Aorta (tissue), 5 donors: ENCODE measurements around the gene CRTC1. TPM values are rescaled to one million over a fixed set of nuclear protein-coding genes. Genes with fewer than 3 reads are reported as not detected.

Experiments
- ATAC-seq: fragments of 200-7000 bp; cut with Tn5 transposase; one replicate; pipeline ENCODE4 v1.9.1; 2022; ENCODE audit warnings: moderate library complexity; ENCODE audit not compliant: low FRiP score
- DNase-seq, 2 donors: peaks; one replicate each; pipeline ENCODE4 v3.0.0-alpha.2; 2020
- H3K27ac ChIP-seq, 2 donors: one replicate each; pipeline ENCODE4 v1.5.1; 2013; ENCODE audit warnings: low read length in 2 of 2, mild to moderate bottlenecking in 2 of 2, moderate library complexity in 2 of 2, control low read depth in 1 of 2, inconsistent platforms in 1 of 2, low read depth in 1 of 2
- H3K27me3 ChIP-seq, 2 donors: one replicate each; pipeline ENCODE4 v1.6.1; 2013; ENCODE audit warnings: control low read depth in 1 of 2, low read length in 1 of 2, mild to moderate bottlenecking in 1 of 2, moderate library complexity in 1 of 2; ENCODE audit not compliant: insufficient read depth in 2 of 2, control insufficient read depth in 1 of 2
- H3K36me3 ChIP-seq, 2 donors: one replicate each; pipeline ENCODE4 v1.6.1; 2013; ENCODE audit warnings: control low read depth in 1 of 2, low read length in 1 of 2, mild to moderate bottlenecking in 1 of 2; ENCODE audit not compliant: insufficient read depth in 2 of 2, control insufficient read depth in 1 of 2
- H3K4me1 ChIP-seq, 2 donors: one replicate each; pipeline ENCODE4 v1.6.1; 2013; ENCODE audit warnings: low read length in 2 of 2, control low read depth in 1 of 2, mild to moderate bottlenecking in 1 of 2, moderate library complexity in 1 of 2; ENCODE audit not compliant: insufficient read depth in 2 of 2, control insufficient read depth in 1 of 2
- H3K4me3 ChIP-seq, 2 donors: one replicate each; pipeline ENCODE4 v1.5.1; 2013; ENCODE audit warnings: low read length in 2 of 2, control low read depth in 1 of 2, mild to moderate bottlenecking in 1 of 2
- H3K9me3 ChIP-seq: one replicate; pipeline ENCODE4 v1.6.1; 2013; ENCODE audit warnings: mild to moderate bottlenecking, low read length; ENCODE audit not compliant: control insufficient read depth
- WGBS, 2 donors: extraction: QIAGEN DNeasy Blood & Tissue Kit; methylation state at CpG; one replicate each; pipeline ENCODE4 v1.1.7; 2013; 5-methylcytosine and 5-hydroxymethylcytosine counted together
- intact Hi-C, 2 donors: fragments of 100-400 bp; cut with DNase I; formaldehyde crosslinking; loops; one replicate each; pipeline versions ENCODE4 v1.14.2 to v1.15.0; 2022
- polyA plus RNA-seq, 2 donors: library from polyadenylated mRNA; stranded (reverse); fragments of 200-250 nt; gene quantifications; one replicate each; pipeline ENCODE4 v1.2.3, GENCODE V29; 2013
- total RNA-seq, 2 donors: library from RNA; stranded (reverse); fragmentation: NEBNext Ultra II Directional; extraction: Animal tissue kit (Norgen Biotek cat#: 25700); gene quantifications; one replicate each; pipeline ENCODE4 v1.2.1, GENCODE V29; 2021
- donor health status: healthy with polysubstance abuse.
- donor health status: Bipolar disorder and iron deficiency.
- donor health status: DM: no; HTN: no; CAD: no.
- donor health status: DM: no; HTN: no; CAD: no.
- donor health status: DM: yes; HTN: yes; CAD: no.

Gene CRTC1
- total and polyA plus RNA-seq, 4 donors: 3.6 to 16.5 (median 10.7) TPM

DNA sequence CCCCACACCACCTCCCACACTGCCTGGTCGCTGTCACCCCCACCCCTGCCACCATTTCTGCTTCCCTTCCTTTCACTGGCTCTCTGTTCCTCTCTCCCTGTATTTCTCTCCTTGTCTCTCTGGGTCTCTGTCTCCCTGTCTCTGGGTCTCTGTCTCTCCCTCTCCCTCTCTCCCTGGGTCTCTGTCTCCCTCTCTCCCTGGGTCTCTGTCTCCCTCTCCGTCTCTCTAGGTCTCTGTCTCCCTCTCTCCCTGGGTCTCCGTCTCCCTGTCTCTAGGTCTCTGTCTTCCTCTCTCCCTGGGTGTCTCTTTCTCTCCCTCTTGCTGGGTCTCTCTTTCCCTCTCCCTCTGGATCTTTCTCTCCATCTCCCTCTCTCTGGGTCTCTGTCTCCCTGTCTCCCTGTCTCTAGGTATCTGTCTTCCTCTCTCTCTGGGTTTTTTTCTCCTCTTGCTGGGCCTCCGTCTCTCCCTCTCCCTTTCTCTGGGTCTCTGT is 25.1 kb upstream of the CRTC1 start:
- intact Hi-C loops: no loop called here
- peak overlapping the region in 1 of 2 donors; percentile 11 for H3K27ac ChIP-seq
- no peaks in the 10 kb centered on the region for H3K9me3 ChIP-seq
- ATAC-seq (no peak), DNase-seq (no peak)
- no peaks in the 10 kb centered on the region for H3K36me3 ChIP-seq
- H3K4me1 ChIP-seq: no peaks in the 10 kb centered on the region
- 84 to 87% methylated on average over 4 of the region's 4 CpGs for WGBS, 2 donors
- H3K4me3 ChIP-seq: no peak overlapping the region
- no peaks in the 10 kb centered on the region for H3K27me3 ChIP-seq

DNA sequence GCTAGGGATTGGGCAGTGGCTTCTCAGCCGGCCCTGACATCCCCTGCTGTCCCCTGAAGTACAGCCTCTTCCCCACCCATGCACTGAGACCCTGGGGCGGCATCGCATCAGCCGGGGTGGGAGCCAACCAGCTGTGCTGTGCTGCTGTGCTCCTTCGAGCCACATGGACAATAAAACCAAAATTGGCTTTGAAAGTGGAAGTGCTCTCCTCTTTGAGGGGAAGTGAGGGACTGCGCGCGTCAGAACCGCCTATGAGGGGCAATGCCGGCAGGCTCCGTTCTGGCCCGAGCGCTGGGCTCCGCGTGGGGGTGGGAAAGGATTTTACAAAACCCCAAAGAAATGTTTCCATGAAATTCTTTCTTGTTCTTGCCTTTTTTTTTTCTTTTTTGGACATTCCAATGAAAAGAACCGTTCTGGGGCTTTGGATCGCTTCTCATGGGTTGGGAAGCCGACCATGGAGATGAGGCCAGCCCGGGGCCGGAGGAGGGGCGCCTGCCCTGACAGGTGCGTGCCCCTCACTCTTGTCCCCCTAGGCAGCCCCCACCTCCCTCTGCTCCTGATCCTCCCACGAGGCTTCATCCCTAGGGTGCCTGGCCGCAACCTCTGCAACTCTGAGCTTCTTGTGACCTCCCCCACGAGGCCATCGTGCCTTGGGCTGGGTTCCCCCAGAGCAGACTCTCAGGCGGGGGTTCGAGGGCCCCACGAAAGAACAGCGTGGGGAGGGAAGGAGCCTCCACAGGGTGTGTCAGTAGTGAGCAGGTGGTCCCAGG is 24.0 kb upstream of the CRTC1 start:
- ATAC-seq (peak; percentile 53), DNase-seq (peak; percentile 79 to 86)
- peak overlapping the region; percentile 21 to 58 for H3K27ac ChIP-seq
- H3K4me3 ChIP-seq: no peak overlapping the region
- H3K4me1 ChIP-seq: no peaks in the 10 kb centered on the region
- no peaks in the 10 kb centered on the region for H3K9me3 ChIP-seq
- no peaks in the 10 kb centered on the region for H3K27me3 ChIP-seq
- intact Hi-C loops: no loop called here
- 35 to 41% methylated on average over 30 of the region's 30 CpGs for WGBS, 2 donors
- no peaks in the 10 kb centered on the region for H3K36me3 ChIP-seq

DNA sequence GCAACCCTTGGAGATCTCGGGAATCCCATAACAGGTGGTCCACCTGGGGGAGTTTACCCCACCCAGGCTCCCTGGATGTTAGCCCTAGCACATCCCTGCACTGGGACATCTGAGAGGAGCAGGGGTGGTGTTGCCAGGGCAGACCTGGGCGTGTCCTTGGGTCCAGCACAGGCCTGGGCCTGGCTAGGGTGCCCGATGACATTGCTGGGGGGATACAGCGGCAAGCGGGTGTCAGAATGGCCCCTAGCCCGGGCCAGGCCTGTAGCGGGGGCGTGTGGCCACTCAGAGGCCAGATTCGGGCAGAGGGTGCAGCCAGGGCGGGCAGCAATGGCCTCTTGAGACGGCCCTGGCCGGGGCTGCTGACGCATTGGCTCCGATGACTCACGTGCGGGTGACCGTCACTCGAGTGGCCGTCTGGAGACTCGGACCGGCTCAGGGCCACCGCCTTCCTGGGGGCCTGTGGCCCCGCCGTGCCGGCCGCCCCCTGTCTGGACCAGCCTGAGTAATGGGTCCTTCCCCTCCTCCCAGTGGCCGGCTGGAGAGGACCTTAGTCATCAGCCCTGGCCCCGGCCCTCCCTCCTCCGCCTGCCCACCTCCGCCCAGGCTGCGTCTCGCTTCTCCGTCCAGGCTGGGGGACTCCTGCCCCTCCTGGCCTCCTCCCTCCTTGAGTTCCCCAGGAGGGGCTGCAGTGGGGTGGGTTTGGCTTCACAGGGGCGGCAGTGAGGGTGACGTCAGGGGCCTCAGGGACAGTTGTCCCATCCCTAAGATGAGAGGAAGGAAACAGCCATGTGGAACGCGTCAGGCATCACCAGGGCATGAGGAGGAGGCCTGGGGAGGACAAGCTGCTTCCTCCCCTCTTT is 23.2 kb upstream of the CRTC1 start:
- no peaks in the 10 kb centered on the region for H3K9me3 ChIP-seq
- H3K27ac ChIP-seq: peak overlapping the region; percentile 55 to 58
- ATAC-seq (peak; percentile 80), DNase-seq (peak; percentile 93 to 96)
- intact Hi-C loops: no loop called here
- H3K4me3 ChIP-seq: no peak overlapping the region
- no peaks in the 10 kb centered on the region for H3K36me3 ChIP-seq
- H3K4me1 ChIP-seq: no peaks in the 10 kb centered on the region
- H3K27me3 ChIP-seq: no peaks in the 10 kb centered on the region
- WGBS, 2 donors: 38 to 62% methylated on average over 20 to 37 of the region's 37 CpGs

DNA sequence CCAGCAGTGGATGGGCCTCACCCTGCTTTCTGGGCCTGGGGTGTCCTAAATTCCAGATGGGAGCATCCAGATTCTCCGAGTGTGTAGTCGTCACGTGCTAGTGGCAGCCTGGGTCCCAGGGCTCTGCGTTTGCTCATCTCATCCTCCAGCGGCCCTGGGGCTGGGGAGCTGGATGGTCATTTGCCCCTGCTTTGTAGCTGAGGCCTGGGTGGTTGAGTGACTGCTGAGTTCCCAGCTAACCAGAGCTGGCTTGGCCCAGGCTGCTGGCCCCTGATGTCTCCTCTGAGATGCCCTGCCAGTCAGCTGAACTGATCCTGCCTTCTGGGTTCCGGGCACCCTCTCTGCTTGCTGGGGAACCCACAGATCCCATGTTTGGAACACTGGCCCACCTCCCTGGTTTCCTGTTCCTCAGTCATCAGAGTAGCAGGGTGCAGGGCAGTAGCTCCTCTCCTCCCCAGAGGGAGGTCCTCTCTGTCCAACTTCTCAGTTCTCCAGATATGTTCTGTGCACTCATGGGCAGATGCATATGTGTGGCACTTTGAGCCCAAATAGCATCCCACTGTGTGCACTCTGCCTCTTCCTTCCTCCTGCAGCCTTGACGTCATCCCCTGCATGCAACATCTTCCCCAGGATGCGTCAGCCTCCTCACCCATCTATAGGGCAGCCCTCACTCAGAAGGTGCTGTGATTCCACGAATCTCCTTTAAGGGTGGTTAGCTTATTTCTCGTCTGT is 22.4 kb upstream of the CRTC1 start:
- Histone ChIP-seq H3K27ac (peak overlapping the region in 1 of 2 donors; percentile 55), H3K27me3 (no peaks in the 10 kb centered on the region), H3K9me3 (no peaks in the 10 kb centered on the region), H3K4me3 (no peak overlapping the region), H3K36me3 (no peaks in the 10 kb centered on the region), H3K4me1 (no peaks in the 10 kb centered on the region)
- WGBS, 2 donors: 82 to 84% methylated on average over 10 of the region's 10 CpGs
- intact Hi-C loops: no loop called here
- ATAC-seq (no peak), DNase-seq (no peak)

DNA sequence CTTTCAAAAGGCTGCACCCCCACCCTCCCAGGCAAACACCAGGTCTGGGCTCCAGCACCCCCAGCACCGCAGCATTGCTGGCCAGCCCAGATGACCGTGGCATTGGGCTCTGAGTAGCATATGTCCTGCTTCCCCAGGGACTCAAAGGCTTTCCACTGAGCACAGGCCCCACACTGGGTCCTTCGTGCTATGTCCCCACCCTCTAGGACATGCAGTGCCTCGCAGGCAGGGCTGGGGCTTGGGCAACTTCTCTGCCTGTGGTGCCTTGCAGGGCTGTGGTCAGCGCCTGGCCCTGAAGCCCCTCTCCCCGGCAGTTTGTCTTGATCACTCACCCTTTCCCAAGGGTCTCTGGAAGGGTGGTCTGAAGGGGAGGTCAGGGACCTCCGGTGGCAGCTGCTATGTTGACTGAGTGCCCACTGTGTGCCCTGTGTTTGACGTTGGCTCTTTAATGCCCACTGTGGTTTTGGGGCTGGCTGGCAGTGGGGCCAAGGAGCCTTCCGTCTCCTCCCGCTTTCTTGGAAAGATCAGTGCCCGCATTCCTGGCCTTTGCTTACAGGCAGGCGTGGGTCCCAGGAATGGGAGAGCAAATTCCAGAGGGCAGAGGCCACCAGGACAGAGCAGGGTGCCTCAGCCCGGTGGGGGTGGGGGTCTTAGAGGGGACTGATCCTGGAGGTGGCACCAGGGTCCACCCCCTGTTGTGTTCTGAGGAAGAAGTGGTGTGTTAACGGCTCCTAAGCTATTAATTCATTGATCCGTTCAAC is 20.3 kb upstream of the CRTC1 start:
- ATAC-seq (no peak), DNase-seq (no peak)
- 18 to 31% methylated on average over 15 of the region's 15 CpGs for WGBS, 2 donors
- no peaks in the 10 kb centered on the region for H3K4me1 ChIP-seq
- peak overlapping the region in 1 of 2 donors; percentile 49 for H3K27ac ChIP-seq
- no peaks in the 10 kb centered on the region for H3K9me3 ChIP-seq
- intact Hi-C loops: no loop called here
- no peaks in the 10 kb centered on the region for H3K36me3 ChIP-seq
- no peak overlapping the region for H3K4me3 ChIP-seq
- no peaks in the 10 kb centered on the region for H3K27me3 ChIP-seq

DNA sequence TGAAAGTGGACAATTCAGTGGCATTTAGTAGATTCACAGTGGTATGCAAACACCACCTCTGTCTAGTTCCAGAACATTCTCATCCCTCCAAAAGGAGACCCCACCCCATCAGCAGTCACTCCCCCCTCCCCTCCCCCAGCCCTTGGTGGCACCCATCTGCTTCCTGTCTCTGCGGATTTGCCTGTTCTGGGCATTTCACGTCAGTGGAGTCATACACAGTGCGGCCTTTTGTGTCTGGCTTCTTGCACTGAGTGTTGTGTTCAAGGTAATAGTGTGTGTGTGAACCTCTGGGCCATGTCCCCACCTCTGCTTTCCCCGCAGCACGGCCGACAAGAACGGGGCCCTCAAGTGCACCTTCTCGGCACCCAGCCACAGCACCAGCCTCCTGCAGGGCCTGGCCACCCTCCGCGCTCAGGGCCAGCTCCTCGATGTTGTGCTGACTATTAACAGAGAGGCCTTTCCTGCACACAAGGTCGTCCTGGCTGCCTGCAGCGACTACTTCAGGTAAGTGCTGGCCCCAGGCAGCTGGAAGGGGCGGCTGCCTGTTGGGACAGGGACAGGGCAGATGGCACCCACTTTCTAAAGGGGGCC is 19.4 kb upstream of the CRTC1 start:
- H3K27me3 ChIP-seq: no peaks in the 10 kb centered on the region
- WGBS, 2 donors: 81 to 86% methylated on average over 14 of the region's 14 CpGs
- no peaks in the 10 kb centered on the region for H3K36me3 ChIP-seq
- intact Hi-C loops: no loop called here
- ATAC-seq (no peak), DNase-seq (peak in 1 of 2 donors; percentile 75)
- H3K4me3 ChIP-seq: no peak overlapping the region
- no peaks in the 10 kb centered on the region for H3K9me3 ChIP-seq
- H3K27ac ChIP-seq: no peak overlapping the region
- H3K4me1 ChIP-seq: no peaks in the 10 kb centered on the region

DNA sequence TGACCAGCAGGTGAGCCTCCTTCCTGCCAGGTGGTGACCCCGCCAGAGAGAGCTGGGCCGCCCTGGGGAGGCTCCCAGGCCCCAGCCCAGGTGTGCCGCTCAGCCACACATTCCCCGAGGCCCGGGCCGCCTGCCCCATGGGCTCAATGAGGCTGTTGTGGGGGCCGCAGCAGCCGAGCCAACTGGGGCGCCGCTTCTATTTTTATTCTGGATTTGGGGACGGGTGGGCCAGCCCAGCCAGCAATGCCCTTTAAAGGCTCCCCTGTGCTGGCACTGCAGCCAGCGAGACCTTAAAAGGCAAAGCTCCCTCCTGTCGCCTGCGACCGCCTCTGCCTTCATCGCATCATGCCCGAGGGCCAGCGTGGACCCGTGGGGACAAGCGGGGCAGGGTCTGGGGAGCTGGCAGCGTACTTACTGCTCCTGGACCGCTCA is 17.7 kb upstream of the CRTC1 start:
- H3K27ac ChIP-seq: peak overlapping the region; percentile 14 to 49
- 31 to 46% methylated on average over 21 to 22 of the region's 22 CpGs for WGBS, 2 donors
- DNase-seq: peak in 1 of 2 donors; percentile 85
- H3K4me1 ChIP-seq: no peaks in the 10 kb centered on the region
- no peak overlapping the region for H3K4me3 ChIP-seq
- no peaks in the 10 kb centered on the region for H3K36me3 ChIP-seq
- H3K27me3 ChIP-seq: no peaks in the 10 kb centered on the region
- peak; percentile 12 for ATAC-seq
- H3K9me3 ChIP-seq: no peaks in the 10 kb centered on the region
- intact Hi-C loops: no loop called here
